ENCODE results near the gene TMEM115.

Gene TMEM115

DNA sequence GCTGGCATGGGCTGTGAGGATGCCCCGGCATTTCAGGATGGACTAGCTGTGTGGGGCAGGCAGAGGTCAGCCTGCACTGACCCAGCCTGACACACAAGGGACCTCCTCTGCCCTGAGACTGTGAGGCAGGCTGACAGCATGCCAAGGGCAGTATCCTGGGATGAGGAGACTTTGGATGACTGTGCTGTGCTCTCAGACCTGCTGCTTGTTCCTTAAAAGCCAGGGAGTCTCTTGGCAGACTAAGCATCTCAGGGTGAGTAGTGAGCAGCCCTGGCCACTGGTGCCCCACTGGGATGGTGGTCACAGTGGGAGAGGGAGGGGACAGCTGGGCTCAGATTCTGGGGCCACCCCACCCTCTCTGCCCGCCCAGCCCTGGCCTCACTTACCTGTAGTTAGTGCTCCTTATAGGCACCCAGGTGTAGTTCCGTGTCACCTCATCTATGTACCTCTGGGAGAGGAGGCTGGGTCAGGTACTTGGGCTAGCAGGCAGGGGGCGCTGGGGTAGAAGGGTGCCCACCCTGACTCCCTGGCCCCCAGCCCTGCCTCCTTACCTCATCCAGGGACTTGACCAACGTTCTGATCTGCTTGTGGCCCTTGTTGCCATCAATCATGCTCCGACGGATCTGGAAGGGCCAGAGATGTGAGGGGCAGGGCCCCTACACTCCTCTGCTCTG lies 16.1 kb upstream of the TMEM115 start:
- no peak for DNase-seq

DNA sequence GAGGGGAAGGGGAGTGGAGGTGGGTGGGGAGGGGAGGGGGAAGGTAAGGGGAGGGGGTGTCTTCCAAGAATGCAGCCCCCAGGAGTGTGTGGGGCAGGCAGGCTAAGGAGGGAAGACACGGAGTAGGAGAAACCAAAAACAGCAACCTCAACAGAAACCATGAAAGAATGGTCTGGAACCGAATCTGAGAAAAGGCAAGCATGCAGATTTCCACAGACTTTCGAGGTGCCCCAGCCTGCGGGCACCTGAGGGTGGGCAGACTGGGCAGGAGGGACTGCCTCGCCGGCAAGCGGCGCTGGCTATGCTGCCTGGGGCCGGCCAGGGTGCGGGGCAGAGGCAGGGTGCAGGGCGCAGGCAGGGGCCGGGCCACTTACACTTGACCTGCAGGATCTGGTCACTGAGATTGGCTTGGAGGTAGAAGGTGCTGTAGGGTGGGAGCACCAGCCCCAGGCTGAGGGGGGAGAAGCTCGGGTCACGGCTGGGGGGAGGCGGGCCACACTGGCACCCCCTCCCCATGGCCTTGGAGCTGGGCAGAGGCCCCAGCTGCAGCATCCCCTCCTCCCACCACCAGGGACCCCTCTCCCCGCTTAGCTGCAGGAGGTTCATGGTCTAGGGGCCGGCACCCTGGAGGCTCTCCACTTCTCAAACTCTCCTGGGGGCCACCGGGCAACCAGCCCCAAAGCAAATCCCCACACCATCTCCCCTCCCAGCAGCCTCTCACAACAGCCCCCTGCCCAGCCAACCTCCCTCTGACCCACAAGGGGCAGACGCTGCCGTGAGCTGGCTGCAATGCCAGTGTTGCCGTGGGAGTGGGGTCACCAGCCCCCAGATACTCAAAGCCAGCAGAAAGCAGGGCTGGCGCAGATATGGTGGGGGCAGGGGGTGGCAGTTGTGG lies 15.3 kb upstream of the TMEM115 start:
- no peak for DNase-seq

DNA sequence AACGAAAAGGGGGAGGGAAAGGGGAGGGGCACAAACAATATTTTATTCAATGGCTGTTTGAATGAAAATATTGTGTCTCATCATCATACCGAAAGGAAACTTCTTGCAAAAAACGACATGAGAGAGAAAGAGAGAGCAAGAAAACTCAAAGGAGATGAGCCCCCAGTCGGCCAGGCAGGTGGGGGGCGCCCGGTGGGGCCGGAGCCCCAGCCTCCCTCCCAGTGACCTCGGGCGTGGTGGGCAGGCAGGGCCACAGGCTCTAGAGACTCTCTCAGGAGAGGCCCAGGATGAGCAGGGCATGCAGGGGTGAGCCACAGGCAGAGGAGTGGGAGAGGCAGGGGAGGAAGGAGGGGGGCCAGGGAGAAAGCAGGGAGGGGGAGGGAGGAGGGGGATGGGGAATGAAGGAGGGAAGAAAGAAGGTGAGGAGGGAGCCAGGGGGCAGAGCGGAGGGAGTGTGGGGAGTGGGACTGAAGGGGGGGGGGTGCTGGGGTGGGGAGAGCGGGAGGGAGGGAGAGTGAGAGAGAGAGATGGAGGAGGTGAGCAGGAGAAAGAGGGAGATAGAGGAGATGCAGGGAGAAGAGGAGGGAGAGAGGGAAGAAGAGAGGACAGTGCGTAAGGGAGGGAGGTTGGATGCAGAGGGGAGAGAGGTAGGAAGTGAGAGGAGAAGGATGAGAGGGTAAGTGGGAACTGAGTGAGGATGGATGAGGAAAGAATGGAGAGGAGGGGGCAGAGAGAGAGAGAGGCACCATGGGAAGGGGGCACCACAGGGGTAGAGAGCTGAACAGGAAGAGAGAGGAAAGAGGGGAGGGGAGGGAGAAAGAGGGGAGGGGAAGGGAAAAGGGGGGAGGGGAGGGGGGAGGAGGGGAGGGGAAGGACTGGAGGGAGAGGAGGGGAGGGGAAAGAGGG lies 14.1 kb upstream of the TMEM115 start:
- no peak for DNase-seq

DNA sequence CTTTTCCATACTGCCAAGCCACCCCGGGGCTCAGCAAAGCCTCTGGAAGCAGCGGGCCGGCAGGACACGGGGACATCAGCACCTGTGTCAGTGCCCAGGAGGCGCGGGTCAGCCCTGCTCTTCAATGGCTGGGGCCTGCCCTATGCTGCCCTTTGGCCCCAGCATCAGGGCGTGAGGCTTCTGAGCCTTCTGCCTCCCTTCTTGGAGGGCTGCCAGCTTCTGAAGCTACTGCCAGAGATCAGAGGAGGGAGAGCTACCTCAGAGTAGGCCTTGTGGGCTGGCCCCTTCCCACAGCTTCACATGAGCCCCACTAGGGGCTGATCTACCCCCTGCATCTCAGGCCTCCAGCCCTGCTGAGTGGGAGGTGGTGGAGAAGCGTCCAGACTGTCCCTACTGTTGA lies 13.0 kb upstream of the TMEM115 start:
- DNase-seq, result no peak

DNA sequence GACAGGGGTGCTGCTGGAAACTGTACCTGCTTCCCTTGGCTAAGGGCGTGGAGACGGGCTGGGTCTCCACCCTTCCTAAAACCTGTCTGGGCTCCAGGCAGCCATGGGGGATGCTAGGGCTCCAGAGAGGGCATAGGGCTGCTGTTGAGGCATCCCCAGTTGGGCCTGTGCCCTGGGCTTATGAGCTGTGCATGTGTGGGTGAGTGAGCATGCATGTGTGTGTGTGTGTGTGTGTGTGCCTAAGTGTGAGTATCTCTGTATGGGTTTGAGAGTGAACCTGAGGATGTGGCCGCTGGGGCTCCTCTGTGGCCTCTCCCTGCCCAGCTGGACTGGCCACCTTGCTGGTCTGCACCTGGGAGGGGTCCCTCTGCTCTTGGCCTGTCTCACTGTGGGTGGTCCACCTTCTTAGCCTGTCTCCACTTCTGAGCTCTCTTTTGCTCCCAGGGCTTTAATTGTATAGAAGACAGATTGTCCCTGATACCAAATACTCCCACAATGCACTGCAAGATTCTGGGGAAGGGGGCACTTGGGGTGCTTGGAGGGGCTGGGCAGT lies 11.9 kb upstream of the TMEM115 start:
- DNase-seq, result no peak

DNA sequence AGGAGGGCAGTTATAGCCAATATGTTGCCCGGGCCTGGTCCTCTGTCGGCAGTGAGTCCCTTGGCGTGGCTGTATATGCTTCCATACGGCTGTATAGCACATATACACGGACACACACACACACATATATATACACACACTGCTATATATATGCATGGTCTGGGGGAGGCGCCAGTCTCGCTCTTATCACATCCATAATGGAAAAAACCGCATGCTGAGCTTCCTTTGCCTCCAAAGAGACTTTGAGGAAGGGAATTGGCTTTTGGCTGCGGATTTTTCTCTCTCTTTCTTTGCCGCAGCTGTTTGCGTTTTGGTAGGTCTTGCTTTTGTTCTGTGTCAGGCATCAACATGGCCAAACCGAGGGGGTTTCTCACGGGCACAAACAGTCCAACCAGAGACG lies 11.3 kb upstream of the TMEM115 start:
- DNase-seq, result no peak

DNA sequence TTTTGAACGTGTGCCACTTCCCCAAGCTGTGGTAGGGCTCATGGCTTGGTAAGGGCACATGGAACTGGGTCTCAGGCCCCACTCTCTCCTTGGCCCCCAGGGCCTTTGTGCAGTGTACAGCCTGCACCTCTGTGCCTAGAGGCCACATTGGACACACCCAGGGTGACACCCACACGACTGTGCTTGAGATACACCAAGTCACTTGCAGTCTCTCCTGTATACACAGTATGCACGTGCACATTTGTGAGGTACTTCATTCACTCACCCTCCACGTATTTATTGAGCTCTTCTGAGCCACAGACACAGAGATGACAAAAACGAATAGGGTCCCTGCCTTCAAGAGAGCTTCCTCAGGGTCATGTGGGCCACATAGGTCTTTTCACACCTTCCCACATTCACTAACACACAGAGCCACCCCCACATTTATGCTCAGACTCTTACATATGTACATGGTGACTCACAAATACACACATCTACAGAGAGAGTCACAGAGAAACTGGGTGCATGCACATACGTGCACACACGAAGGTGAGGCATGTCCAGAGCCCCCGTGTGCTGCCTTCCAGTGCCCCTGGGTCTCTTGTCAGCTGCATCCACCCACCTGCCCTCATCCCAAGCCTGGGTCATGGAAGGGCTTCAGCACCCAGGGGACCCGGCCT lies 9.8 kb upstream of the TMEM115 start:
- DNase-seq, result no peak

DNA sequence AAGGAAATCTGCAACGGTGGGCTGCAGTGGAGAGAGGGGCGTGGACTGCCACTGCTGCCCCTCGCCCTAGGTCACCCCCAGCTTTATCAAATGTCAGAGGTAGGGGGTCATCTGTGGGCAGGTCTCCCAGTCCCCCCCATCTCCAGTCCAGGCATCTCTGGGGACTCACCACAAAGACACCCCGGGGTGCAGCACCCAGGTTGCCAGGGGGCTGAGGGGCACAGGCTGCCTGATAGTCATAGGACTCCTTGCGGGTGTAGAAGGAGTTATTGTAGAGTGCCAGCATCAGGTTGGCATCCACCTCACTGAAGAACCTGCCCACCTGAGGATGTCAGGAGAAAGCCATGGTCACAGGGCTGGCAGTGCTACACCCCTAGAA lies 6.5 kb upstream of the TMEM115 start:
- no peak for DNase-seq

DNA sequence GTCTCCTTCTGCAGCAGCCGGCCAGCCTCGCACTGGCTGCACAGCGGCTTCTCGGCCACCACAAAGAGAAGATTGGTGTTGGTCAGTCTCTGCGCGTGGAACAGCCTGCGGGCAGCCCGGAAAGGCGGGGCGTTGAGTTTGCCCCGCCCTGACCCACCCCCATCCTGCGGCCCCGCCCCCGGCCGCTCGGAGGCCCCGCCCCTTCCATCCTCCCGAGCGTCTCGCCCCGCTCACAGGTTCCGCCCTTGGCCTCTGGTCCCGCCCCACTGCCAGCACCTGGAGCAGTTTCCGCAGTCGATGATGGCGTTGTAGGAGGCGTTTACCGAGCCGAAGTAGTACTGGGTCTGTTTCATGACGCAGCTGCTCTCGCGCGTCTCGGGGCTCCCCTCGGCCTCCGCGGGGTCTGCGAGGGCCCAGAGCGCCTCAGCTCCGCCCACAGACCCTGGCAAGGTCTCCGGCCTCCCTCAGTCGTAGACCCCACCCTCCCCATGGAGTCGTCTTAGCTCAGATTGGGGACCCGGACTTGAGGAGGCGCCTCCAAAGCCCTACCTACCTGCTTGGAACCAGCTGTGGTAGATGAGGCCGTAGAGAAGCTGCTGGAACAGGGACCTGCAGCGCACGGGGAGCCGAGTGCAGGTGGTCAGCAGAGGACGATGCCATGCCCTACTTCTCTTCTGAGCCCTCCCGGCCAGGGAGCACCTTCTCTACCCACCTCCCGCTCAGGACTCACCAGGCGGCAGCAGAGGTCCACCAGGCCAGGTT lies 5.9 kb upstream of the TMEM115 start:
- peak; percentile 94 for DNase-seq

DNA sequence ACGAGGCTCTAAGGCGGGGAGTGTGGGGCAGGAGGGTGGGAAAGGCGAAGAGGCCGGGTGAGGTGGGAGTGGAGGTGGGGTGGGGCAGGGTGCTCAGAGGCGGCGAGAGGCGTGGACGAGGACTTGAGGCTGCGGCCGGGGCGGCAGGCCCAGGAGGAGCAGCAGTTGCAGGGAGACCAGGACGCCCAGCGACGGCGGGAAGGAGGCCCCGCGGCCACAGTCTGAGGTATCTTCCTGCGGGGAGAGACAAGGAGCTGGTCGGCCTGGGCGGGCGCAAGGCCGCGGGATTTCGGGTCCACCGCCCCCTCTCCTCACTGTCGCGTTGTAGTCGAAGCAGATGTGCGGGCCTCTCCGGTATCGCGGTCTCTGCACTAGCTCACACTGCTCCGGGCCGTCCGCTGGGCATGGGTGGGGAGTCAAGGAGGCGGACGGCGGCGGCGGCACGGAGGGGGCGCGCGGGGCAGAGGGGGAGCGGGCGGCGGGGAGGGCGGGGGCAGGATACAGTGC lies 5.3 kb upstream of the TMEM115 start:
- DNase-seq, result no peak

DNA sequence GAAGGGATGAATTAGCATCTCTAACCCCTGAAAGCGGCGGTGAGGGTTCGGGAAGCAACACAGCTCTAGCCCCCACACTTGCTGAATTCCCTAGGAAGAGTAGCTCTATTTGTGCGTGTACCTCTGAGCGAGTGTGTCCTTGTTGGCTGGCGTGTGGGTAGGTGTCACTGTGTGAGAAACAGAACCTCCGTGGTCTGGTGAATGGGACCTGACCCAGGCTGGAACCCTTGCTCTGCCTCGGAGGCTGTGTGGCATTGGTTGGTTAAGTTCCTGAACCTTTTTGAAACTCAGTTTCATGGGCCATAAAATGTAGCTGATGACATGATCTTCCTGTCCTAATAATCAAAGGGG lies 414 bp upstream of the TMEM115 start:
- DNase-seq, result no peak

DNA sequence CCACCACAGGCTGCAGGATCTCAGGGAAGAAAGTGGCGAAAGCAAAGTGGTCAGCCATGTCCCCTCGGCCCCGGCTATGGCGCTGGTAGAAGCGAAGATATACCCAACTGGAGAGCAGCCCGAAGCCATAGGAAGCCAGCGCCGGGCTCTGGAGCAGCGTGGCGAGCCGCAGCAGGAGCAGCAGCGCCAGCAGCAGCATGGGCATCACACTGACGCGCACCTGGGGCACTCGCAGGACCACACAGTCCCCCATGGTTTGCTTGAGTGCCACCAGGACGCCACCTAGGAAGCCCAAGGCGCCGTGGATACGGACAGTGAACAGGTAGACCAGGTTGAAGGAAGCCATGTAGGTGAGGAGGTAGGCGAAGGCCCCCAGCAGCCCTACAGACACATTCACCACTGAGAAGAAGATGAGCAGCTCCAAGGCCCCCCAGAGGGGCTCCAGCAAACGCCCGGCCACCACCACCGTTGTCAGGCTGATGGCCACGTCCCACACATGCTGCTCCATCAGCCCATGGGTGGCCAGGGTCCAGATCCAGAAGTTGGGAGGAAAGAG lies 888 bp downstream of the TMEM115 start:
- no peak for DNase-seq

DNA sequence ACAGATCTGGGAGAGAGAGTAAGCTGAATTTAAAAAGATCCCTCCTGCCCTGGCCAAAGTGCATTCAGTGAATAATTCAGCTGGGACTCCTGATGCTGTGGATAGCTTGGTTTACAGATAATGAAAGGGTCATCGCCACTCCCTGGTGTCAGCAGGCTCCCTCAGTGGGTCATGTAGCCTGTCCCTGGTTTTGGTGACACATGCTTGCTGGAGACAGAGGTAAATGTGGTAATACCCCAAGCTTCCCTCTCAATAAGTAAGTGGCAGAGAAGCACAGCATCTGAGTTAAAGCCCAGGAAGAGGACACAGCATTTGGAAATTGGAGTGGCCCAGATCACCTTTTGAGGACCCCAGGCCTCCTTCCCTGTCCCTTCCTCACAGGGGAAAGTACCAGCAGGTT lies 1.8 kb downstream of the TMEM115 start:
- DNase-seq, result no peak

DNA sequence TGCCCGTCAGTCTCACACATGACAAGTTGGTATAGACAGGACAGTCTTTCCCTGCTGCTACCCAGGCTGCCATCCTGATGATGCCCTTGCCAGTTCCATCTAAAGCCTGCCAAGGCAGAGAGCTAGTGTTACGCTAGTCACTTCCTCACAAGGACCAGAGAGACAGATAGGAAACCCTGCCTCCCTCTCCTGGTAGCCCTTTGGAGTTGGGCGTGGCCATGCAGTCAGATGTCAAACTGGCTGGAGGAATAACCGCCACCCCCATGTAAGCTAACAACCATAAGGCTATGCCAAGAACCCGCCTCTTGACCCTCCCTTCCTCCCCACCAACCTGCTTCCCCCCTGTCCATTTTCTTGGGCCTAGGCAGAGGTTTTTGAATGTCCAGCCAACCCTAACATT lies 2.8 kb downstream of the TMEM115 start:
- DNase-seq, result no peak

DNA sequence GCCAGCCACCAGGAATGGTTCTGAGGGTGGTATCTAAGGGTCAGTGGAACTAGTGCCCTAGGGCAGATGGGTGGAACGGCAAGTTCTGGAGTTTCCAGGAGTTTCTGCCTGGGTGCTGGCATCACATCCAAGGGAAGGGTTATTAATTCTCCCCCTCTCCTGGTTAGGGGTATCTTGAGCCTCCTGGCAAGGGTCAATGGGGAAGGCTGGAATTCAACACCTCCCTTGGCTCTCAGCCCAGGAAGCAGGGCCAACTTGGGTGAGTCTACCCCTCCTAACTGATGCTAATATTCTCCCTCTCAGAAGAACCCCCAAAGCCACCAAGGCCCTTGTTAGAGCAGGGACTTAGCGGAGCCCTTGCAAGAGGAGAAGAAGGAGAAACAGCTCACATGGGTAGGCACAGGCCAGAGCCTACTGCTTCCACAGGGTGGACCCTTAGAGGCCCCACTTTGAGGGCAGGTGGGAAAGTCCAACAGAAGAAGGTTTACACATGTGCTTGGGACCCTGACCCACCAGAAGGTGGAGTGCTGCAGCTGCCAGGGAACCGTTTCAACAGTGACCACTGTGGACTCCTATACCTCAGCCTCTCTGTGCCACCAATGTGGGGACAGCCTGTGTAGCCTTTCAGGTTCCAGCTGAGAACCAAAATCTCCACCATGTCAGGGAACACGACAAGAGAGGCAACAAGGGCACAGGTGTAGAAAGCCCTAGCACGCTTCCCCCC lies 3.3 kb downstream of the TMEM115 start:
- DNase-seq, result no peak

DNA sequence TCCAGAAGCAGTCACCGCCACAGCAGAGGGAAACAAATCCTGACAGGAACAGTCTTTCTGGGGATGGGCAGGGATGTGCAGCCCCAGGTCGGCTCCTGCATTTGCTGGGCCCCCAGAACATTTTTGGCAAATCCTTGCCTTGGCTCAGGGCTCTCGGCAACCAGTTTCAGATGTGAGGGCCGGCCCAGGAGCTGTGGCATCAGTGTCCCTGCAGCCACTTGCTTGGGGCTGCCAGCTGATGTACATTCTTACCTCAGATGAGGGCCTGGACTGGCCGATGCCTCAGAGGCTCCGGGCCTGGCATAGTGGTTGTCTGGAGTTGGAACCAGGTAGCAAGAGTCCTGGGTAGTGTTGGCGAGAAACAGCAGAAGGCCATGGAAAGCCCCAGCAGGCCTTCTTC lies 4.5 kb downstream of the TMEM115 start:
- no peak for DNase-seq

DNA sequence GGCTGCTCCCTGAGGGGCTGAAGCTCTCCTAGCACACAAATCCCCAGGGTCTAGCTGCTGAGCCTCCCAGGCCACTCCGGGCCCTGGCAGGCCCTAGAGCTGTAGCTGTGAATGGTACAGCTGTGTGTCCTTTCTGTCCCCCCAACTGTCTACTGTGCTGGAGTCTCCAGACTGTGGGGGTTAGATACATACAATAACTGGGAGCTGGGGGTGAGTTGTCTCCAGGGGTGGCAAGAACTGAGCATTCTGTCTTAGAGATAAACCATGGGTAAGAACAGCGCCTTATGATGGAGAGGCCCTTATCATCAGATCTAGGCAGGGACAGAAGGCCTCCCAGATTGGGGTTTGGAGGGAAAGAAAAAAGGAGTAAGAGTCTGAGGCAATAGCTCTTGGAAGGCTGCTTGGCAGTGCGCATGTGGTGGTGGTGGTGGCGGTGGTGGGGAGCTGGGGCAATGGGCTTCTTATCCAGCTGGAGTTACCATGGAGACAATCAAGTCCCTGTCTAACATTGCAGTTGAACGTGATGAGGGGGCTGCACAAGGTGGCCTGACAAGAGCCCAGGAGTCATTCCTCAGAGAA lies 5.0 kb downstream of the TMEM115 start:
- no peak for DNase-seq

DNA sequence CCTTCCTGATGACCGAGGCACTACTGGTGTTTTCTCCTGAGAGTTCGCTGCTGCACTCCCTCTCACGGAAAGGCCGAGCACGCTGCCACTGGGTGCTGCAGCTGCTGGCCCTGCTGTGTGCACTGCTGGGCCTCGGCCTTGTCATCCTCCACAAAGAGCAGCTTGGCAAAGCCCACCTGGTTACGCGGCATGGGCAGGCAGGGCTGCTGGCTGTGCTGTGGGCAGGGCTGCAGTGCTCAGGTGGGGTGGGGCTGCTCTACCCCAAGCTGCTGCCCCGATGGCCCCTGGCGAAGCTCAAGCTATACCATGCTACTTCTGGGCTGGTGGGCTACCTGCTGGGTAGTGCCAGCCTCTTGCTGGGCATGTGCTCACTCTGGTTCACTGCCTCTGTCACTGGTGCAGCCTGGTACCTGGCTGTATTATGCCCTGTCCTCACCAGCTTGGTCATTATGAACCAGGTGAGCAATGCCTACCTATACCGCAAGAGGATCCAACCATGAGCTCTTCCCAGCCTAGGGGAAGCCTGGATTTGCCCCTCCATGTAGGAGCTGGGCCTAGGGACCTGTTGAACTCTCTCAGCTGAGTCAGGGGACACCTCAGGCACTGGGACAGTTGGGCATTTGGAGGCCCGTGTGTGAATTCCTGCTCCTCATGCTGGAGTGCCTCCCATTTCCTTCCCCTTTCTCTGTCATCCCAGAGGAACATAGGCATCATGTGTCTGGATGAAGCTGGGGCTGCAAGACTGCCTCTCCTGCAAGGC lies 5.9 kb downstream of the TMEM115 start:
- DNase-seq, result no peak

DNA sequence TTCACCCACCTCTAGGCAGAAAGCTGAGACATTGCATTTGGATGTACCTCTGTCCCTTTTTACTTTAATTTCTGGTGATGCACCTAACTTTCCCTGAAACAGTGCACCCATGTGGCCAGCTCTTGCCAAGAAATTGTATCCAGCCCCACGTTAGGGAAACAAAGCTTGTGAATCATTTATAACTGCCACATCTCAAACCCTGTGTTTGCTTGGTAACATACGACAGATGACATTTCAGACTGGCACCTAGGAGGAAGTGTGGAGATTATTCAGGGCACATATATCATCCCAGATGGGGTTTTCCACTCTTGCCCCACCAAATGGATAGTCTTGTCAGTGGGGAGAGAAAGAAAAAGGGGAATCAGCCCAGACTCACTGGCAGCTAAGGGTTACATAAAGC lies 6.5 kb downstream of the TMEM115 start:
- DNase-seq, result no peak

DNA sequence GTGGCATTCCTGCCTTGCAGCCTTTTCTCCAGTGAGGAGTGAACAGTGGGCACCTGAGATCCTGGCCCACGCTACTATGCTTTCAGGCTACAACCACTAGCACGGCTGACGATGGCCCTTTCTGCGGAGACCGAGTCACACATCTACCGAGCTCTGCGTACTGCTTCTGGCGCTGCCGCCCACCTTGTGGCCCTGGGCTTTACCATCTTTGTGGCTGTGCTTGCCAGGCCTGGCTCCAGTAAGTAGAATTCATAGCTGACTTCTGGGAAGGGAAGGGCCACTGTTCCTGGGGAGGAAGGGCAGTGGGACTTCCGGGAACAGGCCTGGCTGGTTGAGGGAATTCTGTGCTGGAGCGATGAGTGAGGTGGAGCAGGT lies 8.0 kb downstream of the TMEM115 start:
- no peak for DNase-seq

Data from stimulated activated naive CD4-positive, alpha-beta T cell treated with Interleukin-2 at 50 U/mL for 16 hours (primary cell).